Measurements from ENCODE around the gene CDC42SE2. TPM values are rescaled to one million over a fixed set of nuclear protein-coding genes. Genes with fewer than 3 reads are reported as not detected.

The CDC42SE2 gene
- total RNA-seq, 1 experiment from 2014 or later: 46.1 TPM

GRCh38 chr5:131377346-131377745 is 113.5 kb downstream of the CDC42SE2 start:
- no peak for ATAC-seq
- Histone ChIP-seq H3K27ac (ENCODE audit: low read length) (peak overlapping the region; percentile 76), H3K4me3 (ENCODE audit: low read depth in 2 of 2, low read length in 2 of 2) (no peak overlapping the region), H3K4me1 (ENCODE audit: control insufficient read depth, insufficient read depth, low read length) (peaks cover 43% of the 10 kb centered on the region), H3K36me3 (ENCODE audit: control insufficient read depth, insufficient read depth, low read length) (no peaks in the 10 kb centered on the region), H3K9me3 (ENCODE audit: control insufficient read depth, insufficient read depth, low read depth, low read length) (no peaks in the 10 kb centered on the region), H3K27me3 (ENCODE audit: control insufficient read depth, insufficient read depth, low read length) (no peaks in the 10 kb centered on the region)
- intact Hi-C loops (cut with micrococcal nuclease; ENCODE audit: unreplicated experiment): no loop called here
- in situ Hi-C loops (cut with HindIII; ENCODE audit: low pct_unique_long_range_greater_than_20kb, low sequenced_read_pairs): no loop called here
- TF ChIP-seq POLR2AphosphoS5 (IDR thresholded peaks at IDR 0.05; ENCODE audit: low read depth, low read length): no peak
- no peak for TF ChIP-seq CTCF (IDR thresholded peaks at IDR 0.05)
- no peak for TF ChIP-seq REST (IDR thresholded peaks at IDR 0.05; ENCODE audit: insufficient read depth in 1 of 2, low read depth in 2 of 2, low read length in 1 of 2)
- no peak for TF ChIP-seq TCF7L2 (IDR thresholded peaks at IDR 0.05; ENCODE audit: low read depth, low read length)
- TF ChIP-seq SIN3A (IDR thresholded peaks at IDR 0.05; ENCODE audit: borderline replicate concordance, insufficient read depth, low read depth, low read length): no peak
- ChIA-PET CTCF (interaction anchor here (0.5 to 0.6 kb wide), 2 partner anchors 102 to 247 kb away, joined by 7 to 10 read pairs; no protein-coding TSS in a partner anchor), POLR2A (interaction anchor here (0.5 kb wide), 1 partner anchor 22 kb away, joined by 3 read pairs; no protein-coding TSS in a partner anchor)
- BruUV-seq (replicated peaks): no TSS peak
- no peak for DNase-seq (ENCODE audit: low read depth, low spot score)

- no peak for TF ChIP-seq CTCF (IDR thresholded peaks at IDR 0.05)
- no peak for TF ChIP-seq POLR2AphosphoS5 (IDR thresholded peaks at IDR 0.05; ENCODE audit: low read depth, low read length)
- no peak for TF ChIP-seq SIN3A (IDR thresholded peaks at IDR 0.05; ENCODE audit: borderline replicate concordance, insufficient read depth, low read depth, low read length)
- no peak for TF ChIP-seq REST (IDR thresholded peaks at IDR 0.05; ENCODE audit: insufficient read depth in 1 of 2, low read depth in 2 of 2, low read length in 1 of 2)
- TF ChIP-seq TCF7L2 (IDR thresholded peaks at IDR 0.05; ENCODE audit: low read depth, low read length): no peak
- intact Hi-C loops (cut with micrococcal nuclease; ENCODE audit: unreplicated experiment) (no loop called here), in situ Hi-C loops (cut with HindIII; ENCODE audit: low pct_unique_long_range_greater_than_20kb, low sequenced_read_pairs) (no loop called here)
- Histone ChIP-seq H3K9me3 (ENCODE audit: control insufficient read depth, insufficient read depth, low read depth, low read length) (no peaks in the 10 kb centered on the region), H3K36me3 (ENCODE audit: control insufficient read depth, insufficient read depth, low read length) (no peaks in the 10 kb centered on the region), H3K4me3 (ENCODE audit: low read depth in 2 of 2, low read length in 2 of 2) (no peak overlapping the region), H3K27me3 (ENCODE audit: control insufficient read depth, insufficient read depth, low read length) (no peaks in the 10 kb centered on the region), H3K4me1 (ENCODE audit: control insufficient read depth, insufficient read depth, low read length) (peaks cover 49% of the 10 kb centered on the region), H3K27ac (ENCODE audit: low read length) (peak overlapping the region; percentile 76)
- CTCF ChIA-PET: interaction anchor here (0.5 to 0.7 kb wide), 3 partner anchors 102 to 942 kb away, joined by 3 to 10 read pairs (median 7); no protein-coding TSS in a partner anchor
- POLR2A ChIA-PET: interaction anchor here (0.5 to 0.8 kb wide), 3 partner anchors 17 to 53 kb away, joined by 3 to 8 read pairs (median 3); no protein-coding TSS in a partner anchor
- BruUV-seq (replicated peaks): no TSS peak
- ATAC-seq (no peak), DNase-seq (ENCODE audit: low read depth, low spot score) (no peak)
Measured at GRCh38 chr5:131377785-131378325, 114.0 kb downstream of the CDC42SE2 start.
